Neural cell (in vitro differentiated cells): ENCODE data around the gene ATP2C2.

ENCODE experiments used
- EP300 ChIP-seq: fragments of 450-650 bp; conservative IDR thresholded peaks from 2 replicates; pipeline ENCODE4 v1.6.1; 2014; ENCODE audit warnings: antibody characterized with exemption, mild to moderate bottlenecking, moderate library complexity; ENCODE audit not compliant: poor library complexity, severe bottlenecking
- EZH2 ChIP-seq: fragments of 200-600, 300-800 bp; shearing (Covaris generic), sonication (generic); IDR thresholded peaks from 2 replicates; pipeline ENCODE4 v1.6.1; 2014; ENCODE audit warnings: antibody characterized with exemption, low read length, borderline replicate concordance, mild to moderate bottlenecking; ENCODE audit not compliant: insufficient read depth, poor library complexity, severe bottlenecking
- POLR2AphosphoS5 ChIP-seq: IDR thresholded peaks from 2 replicates; pipeline ENCODE4 v1.6.1; 2012
- RAD21 ChIP-seq: fragments of 450-650 bp; conservative IDR thresholded peaks from 2 replicates; pipeline ENCODE4 v1.6.1; 2014; ENCODE audit warnings: antibody characterized with exemption, mild to moderate bottlenecking, moderate library complexity
- TAF1 ChIP-seq: IDR thresholded peaks from 2 replicates; pipeline ENCODE4 v1.6.1; 2012; ENCODE audit warnings: low read depth
- TF ChIP-seq, protein P1 (sequence below): fragments of 450-650 bp; IDR thresholded peaks from 2 replicates; pipeline ENCODE4 v1.5.1; 2014; ENCODE audit warnings: antibody characterized with exemption, mild to moderate bottlenecking, moderate library complexity; ENCODE audit not compliant: poor library complexity, severe bottlenecking
- TF ChIP-seq, protein P2 (sequence below): IDR thresholded peaks from 2 replicates; pipeline ENCODE4 v1.6.1; 2012; ENCODE audit warnings: borderline replicate concordance

DNA sequence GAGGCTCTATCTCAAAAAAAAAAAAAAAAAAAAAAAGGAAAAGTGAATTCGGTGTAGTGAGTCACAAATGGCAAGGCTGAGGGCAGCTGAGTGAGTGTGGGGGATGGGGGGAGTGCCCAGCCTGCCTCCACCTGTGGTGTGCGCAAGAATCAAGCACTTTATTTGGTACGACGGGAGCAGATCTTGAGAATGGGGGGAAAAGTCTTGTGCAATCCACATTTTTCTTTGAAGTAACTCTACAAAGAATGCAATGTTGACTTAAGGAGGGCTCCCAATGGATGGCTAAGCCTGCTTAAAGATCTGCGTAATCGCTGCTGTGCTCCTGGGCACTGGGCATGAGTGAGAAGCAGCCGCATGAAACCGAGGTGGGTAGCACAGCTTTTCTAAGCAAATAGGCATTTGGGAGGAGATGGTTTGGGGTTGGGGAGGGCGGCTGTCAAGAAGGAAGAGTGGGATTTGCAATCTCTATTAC lies 28.2 kb downstream of the ATP2C2 start:
- TF ChIP-seq EZH2 (no peak), RAD21 (no peak), POLR2AphosphoS5 (no peak), EP300 (no peak), TAF1 (no peak)
- TF ChIP-seq, protein P1, sequence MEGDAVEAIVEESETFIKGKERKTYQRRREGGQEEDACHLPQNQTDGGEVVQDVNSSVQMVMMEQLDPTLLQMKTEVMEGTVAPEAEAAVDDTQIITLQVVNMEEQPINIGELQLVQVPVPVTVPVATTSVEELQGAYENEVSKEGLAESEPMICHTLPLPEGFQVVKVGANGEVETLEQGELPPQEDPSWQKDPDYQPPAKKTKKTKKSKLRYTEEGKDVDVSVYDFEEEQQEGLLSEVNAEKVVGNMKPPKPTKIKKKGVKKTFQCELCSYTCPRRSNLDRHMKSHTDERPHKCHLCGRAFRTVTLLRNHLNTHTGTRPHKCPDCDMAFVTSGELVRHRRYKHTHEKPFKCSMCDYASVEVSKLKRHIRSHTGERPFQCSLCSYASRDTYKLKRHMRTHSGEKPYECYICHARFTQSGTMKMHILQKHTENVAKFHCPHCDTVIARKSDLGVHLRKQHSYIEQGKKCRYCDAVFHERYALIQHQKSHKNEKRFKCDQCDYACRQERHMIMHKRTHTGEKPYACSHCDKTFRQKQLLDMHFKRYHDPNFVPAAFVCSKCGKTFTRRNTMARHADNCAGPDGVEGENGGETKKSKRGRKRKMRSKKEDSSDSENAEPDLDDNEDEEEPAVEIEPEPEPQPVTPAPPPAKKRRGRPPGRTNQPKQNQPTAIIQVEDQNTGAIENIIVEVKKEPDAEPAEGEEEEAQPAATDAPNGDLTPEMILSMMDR: no peak
- TF ChIP-seq, protein P2, sequence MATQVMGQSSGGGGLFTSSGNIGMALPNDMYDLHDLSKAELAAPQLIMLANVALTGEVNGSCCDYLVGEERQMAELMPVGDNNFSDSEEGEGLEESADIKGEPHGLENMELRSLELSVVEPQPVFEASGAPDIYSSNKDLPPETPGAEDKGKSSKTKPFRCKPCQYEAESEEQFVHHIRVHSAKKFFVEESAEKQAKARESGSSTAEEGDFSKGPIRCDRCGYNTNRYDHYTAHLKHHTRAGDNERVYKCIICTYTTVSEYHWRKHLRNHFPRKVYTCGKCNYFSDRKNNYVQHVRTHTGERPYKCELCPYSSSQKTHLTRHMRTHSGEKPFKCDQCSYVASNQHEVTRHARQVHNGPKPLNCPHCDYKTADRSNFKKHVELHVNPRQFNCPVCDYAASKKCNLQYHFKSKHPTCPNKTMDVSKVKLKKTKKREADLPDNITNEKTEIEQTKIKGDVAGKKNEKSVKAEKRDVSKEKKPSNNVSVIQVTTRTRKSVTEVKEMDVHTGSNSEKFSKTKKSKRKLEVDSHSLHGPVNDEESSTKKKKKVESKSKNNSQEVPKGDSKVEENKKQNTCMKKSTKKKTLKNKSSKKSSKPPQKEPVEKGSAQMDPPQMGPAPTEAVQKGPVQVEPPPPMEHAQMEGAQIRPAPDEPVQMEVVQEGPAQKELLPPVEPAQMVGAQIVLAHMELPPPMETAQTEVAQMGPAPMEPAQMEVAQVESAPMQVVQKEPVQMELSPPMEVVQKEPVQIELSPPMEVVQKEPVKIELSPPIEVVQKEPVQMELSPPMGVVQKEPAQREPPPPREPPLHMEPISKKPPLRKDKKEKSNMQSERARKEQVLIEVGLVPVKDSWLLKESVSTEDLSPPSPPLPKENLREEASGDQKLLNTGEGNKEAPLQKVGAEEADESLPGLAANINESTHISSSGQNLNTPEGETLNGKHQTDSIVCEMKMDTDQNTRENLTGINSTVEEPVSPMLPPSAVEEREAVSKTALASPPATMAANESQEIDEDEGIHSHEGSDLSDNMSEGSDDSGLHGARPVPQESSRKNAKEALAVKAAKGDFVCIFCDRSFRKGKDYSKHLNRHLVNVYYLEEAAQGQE: no peak
